SH-SY5Y (cell line): ENCODE measurements around the gene C16orf89.
"Not testable (repeated sequence)": the region's sequence is repeated elsewhere in the genome, so short reads cannot be mapped to it uniquely, and the experiment has no call there.

Experiments
- GATA2 ChIP-seq: IDR thresholded peaks from 2 replicates; pipeline ENCODE4 v1.6.1; 2011; ENCODE audit warnings: mild to moderate bottlenecking, low read depth, low read length
- GATA3 ChIP-seq: IDR thresholded peaks from 2 replicates; pipeline ENCODE4 v1.6.1; 2011; ENCODE audit warnings: low read depth, mild to moderate bottlenecking, low read length, moderate library complexity

- not testable (repeated sequence) for TF ChIP-seq GATA2, GATA3
These were observed 31.9 kb upstream of the C16orf89 start, which contains the start of gene EEF2KMT for GRCh38 chr16:5097470-5098220.
